SJCRH30 (cell line): ENCODE results near the gene TMEM260. TPM values are rescaled to one million over a fixed set of nuclear protein-coding genes. Genes with fewer than 3 reads are reported as not detected.

ENCODE experiments used
- DNase-seq, 2 experiments: peaks; one replicate each; pipeline ENCODE4 v3.0.0-alpha.2; 2015 to 2020
- H3K27ac ChIP-seq: fragments of 250-450 bp; sonication (Bioruptor Pico); 2 replicates; pipeline ENCODE4 v1.5.1; 2020; ENCODE audit warnings: mild to moderate bottlenecking, moderate library complexity
- H3K27me3 ChIP-seq: fragments of 250-450 bp; sonication (Bioruptor Pico); 2 replicates; pipeline ENCODE4 v1.5.1; 2020; ENCODE audit warnings: mild to moderate bottlenecking, moderate library complexity
- H3K36me3 ChIP-seq: fragments of 250-450 bp; sonication (Bioruptor Pico); 2 replicates; pipeline ENCODE4 v1.5.1; 2020; ENCODE audit warnings: mild to moderate bottlenecking, moderate library complexity
- H3K4me1 ChIP-seq: fragments of 250-450 bp; sonication (Bioruptor Pico); 2 replicates; pipeline ENCODE4 v1.5.1; 2020; ENCODE audit warnings: mild to moderate bottlenecking, moderate library complexity
- H3K4me3 ChIP-seq: fragments of 250-450 bp; sonication (Bioruptor Pico); 2 replicates; pipeline ENCODE4 v1.5.1; 2020; ENCODE audit warnings: mild to moderate bottlenecking, moderate library complexity
- H3K9me3 ChIP-seq: fragments of 250-450 bp; sonication (Bioruptor Pico); replicated peaks from 2 replicates; pipeline ENCODE4 v1.5.1; 2020; ENCODE audit warnings: mild to moderate bottlenecking, moderate library complexity
- total RNA-seq: library from RNA; depleted of rRNA; stranded (reverse); fragments of >200 nt; shearing (Covaris generic); gene quantifications from 2 replicates; pipeline ENCODE4 v1.2.3, GENCODE V29; 2014; rRNA removed

TMEM260 gene
- total RNA-seq, result 14.6 and 18.1 TPM in 2 replicates

DNA sequence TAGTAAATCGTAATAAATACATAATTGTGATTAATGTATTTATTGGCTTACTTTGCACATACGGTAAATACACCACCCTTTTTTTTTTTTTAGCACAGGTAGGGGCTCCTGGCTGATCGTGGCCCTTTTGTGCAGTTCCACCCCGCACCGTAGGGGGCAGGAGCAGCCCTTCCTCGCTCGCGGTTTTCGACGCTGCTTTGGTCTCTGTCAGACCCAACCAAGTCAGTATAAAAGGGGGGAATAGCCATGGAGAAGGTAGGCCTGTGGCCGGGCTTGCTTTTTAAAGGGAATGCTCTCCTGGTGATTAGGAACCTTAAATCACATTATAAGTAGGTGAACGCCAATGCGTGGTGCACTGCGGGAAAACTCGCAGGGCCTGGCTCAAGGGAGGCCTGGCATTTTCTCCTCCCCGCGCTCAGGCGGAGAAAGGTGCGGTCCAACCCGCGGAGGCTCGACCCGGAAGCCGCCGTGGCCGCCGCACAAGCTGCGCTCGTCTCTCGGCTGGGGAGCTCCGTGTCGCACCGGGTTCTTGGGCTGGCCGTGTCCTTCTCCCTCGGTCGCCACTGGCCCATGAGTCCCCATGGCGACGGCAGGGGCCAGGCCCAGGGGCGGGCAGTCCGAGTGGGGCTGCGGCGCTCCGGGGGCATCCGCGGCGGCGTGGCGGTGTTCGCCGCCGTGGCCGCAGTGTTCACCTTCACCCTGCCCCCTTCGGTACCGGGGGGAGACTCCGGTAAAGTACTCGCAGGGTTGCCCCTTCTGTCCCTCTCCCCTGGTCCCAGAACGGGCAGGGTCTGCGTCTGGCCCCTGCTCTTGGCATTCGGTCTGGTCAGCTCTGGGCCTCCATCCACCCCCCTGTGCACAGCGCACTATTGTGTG lies at the start of gene TMEM260:
Gene TMEM260, plus strand, starts transcription at position 454 of the 876 bp plus-strand sequence. Its CDS starts 117 bp downstream, at position 571.
- Histone ChIP-seq H3K36me3 (no peaks in the 10 kb centered on the region), H3K4me1 (peaks cover 9% of the 10 kb centered on the region), H3K4me3 (peak within 1 kb of the TSS; percentile 97), H3K27ac (peak within 1 kb of the TSS; percentile 99), H3K27me3 (no peaks in the 10 kb centered on the region), H3K9me3 (no peaks in the 10 kb centered on the region)
- DNase-seq, result peak; percentile 80 to 91

DNA sequence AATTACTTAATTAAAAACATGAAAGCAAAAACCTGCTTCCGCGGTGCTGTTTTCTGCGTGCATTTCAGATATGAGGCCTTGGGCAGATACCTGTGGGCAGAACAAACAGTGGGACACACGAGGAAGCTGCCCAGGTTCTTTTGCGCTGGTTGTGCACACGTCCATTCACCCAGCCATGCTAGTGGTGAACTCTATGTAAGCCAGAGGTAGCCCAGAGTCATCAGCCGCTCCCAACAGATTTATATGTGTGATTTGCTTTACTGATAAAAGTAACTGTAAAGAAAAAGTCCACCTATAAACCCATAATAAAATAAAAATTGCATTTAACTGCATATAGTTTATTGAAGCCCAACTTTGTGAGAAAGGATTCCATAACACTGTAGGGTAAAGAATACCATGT lies 47.1 kb upstream of the TMEM260 start:
- no peaks in the 10 kb centered on the region for H3K4me1 ChIP-seq
- H3K4me3 ChIP-seq, result no peak overlapping the region
- H3K9me3 ChIP-seq, result no peaks in the 10 kb centered on the region
- no peak for DNase-seq
- no peaks in the 10 kb centered on the region for H3K27me3 ChIP-seq
- H3K27ac ChIP-seq, result no peak overlapping the region
- H3K36me3 ChIP-seq, result no peaks in the 10 kb centered on the region

GRCh38 chr14:56534656-56535055 lies 44.9 kb upstream of the TMEM260 start:
- H3K4me3 ChIP-seq, result no peak overlapping the region
- no peaks in the 10 kb centered on the region for H3K4me1 ChIP-seq
- H3K9me3 ChIP-seq, result no peaks in the 10 kb centered on the region
- DNase-seq, result no peak
- no peaks in the 10 kb centered on the region for H3K36me3 ChIP-seq
- H3K27me3 ChIP-seq, result no peaks in the 10 kb centered on the region
- H3K27ac ChIP-seq, result no peak overlapping the region

GRCh38 chr14:56539862-56540261 lies 39.7 kb upstream of the TMEM260 start:
- DNase-seq, result no peak
- no peaks in the 10 kb centered on the region for H3K27me3 ChIP-seq
- no peaks in the 10 kb centered on the region for H3K9me3 ChIP-seq
- H3K4me1 ChIP-seq, result no peaks in the 10 kb centered on the region
- H3K27ac ChIP-seq, result no peak overlapping the region
- H3K4me3 ChIP-seq, result no peak overlapping the region
- H3K36me3 ChIP-seq, result no peaks in the 10 kb centered on the region

DNA sequence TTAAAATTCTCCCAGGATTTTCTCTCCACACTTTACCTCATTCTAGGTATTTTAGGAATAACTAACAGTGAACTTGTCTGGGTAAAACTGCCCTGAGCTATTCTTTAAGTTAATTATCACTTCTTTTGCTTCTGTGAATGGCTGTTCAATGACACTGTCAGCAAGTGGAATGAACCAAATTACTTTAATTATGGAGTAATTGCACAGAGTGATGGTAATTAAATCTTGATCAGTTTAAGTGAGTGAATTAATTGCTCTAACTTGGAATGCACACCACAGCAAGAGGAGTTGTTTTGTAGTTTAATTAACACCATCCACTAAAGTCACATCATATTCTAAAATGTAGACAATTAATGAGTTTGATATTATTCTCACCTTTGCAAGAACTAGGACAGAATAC lies 36.2 kb upstream of the TMEM260 start:
- Histone ChIP-seq H3K4me1 (no peaks in the 10 kb centered on the region), H3K27me3 (no peaks in the 10 kb centered on the region), H3K27ac (no peak overlapping the region), H3K36me3 (no peaks in the 10 kb centered on the region), H3K9me3 (no peaks in the 10 kb centered on the region), H3K4me3 (no peak overlapping the region)
- no peak for DNase-seq

GRCh38 chr14:56549721-56550120 lies 29.9 kb upstream of the TMEM260 start:
- H3K9me3 ChIP-seq, result no peaks in the 10 kb centered on the region
- peaks cover 10% of the 10 kb centered on the region for H3K4me1 ChIP-seq
- no peak overlapping the region for H3K4me3 ChIP-seq
- no peak for DNase-seq
- no peaks in the 10 kb centered on the region for H3K27me3 ChIP-seq
- H3K36me3 ChIP-seq, result no peaks in the 10 kb centered on the region
- no peak overlapping the region for H3K27ac ChIP-seq

- Histone ChIP-seq H3K4me3 (no peak overlapping the region), H3K4me1 (peaks cover 14% of the 10 kb centered on the region), H3K27me3 (no peaks in the 10 kb centered on the region), H3K36me3 (no peaks in the 10 kb centered on the region), H3K9me3 (no peaks in the 10 kb centered on the region), H3K27ac (no peak overlapping the region)
- peak in 1 of 2 experiments; percentile 20 for DNase-seq
Measured at GRCh38 chr14:56552615-56553014, 27.0 kb upstream of the TMEM260 start.

DNA sequence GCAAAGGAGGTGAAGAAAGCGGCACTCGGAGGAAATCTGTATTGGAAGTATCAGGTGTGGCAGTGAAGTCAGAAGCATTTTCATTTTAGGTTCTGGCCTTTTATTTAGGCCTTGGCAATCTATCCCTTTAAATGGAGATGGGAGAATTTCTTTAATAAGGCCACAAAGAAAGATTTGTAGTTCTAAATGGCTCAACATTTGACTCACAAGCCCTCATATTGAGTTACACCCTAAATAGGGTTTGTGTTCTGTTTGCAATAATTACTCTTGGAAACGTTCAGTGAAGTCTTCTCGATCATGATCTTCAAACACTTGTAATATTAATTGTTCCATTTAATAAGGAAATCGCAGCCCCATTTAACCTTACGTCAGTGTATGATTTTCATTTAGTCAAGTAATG lies 25.3 kb upstream of the TMEM260 start:
- Histone ChIP-seq H3K4me3 (no peak overlapping the region), H3K27me3 (no peaks in the 10 kb centered on the region), H3K9me3 (no peaks in the 10 kb centered on the region), H3K4me1 (peaks cover 14% of the 10 kb centered on the region), H3K36me3 (no peaks in the 10 kb centered on the region), H3K27ac (no peak overlapping the region)
- DNase-seq, result no peak

- Histone ChIP-seq H3K36me3 (no peaks in the 10 kb centered on the region), H3K27ac (no peak overlapping the region), H3K4me3 (no peak overlapping the region), H3K27me3 (no peaks in the 10 kb centered on the region), H3K4me1 (peaks cover 14% of the 10 kb centered on the region), H3K9me3 (no peaks in the 10 kb centered on the region)
- DNase-seq, result peak in 1 of 2 experiments; percentile 48
Measured at GRCh38 chr14:56555921-56556570, 23.6 kb upstream of the TMEM260 start.

GRCh38 chr14:56559182-56559581 lies 20.4 kb upstream of the TMEM260 start:
- DNase-seq, result no peak
- Histone ChIP-seq H3K9me3 (no peaks in the 10 kb centered on the region), H3K36me3 (no peaks in the 10 kb centered on the region), H3K27me3 (no peaks in the 10 kb centered on the region), H3K4me3 (no peak overlapping the region), H3K27ac (no peak overlapping the region), H3K4me1 (peaks cover 7% of the 10 kb centered on the region)

DNA sequence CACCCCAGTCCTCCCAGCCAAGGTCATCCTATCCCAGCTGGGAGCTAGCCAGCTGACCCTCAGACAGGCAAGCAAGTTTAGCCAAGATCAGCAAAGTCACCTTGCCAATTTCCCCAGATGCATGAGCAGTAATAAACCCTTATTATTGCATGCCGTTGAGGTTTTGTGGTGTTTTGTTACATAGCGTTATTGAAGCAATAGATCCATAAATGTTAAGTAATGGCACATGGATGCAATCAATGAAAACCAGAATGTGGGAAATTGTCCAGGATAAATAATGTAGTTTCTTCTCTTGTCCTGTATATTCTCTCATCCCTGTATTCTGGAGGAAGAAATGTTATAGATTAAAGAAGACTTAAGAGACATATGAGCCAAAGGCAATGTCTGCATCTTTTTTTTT lies 18.0 kb upstream of the TMEM260 start:
- Histone ChIP-seq H3K4me3 (no peak overlapping the region), H3K9me3 (no peaks in the 10 kb centered on the region), H3K27me3 (no peaks in the 10 kb centered on the region)

DNA sequence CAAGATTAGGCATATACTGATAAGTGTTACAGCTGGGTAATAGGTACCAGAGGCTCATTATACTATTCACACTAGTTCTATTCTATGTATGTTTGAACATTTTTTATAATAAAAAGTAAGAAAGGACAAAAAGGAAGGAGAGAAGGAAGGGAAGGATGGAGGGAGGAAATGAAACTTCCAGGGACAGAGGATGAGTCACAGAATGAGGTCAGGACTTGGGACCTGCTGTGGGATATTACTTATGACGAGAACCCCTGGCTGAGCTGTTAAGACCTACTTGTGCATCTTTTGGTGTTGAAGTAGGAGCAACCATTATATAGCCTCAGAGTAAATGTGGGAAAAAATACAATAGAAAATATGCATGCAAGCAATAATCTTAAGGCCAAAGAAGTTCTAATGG lies 16.7 kb upstream of the TMEM260 start:
- no peak for DNase-seq
- no peaks in the 10 kb centered on the region for H3K27me3 ChIP-seq
- no peaks in the 10 kb centered on the region for H3K4me1 ChIP-seq
- H3K36me3 ChIP-seq, result no peaks in the 10 kb centered on the region
- no peak overlapping the region for H3K4me3 ChIP-seq
- H3K9me3 ChIP-seq, result no peaks in the 10 kb centered on the region
- H3K27ac ChIP-seq, result no peak overlapping the region

More for the DNA sequence above, 18.0 kb upstream of the TMEM260 start:
- Histone ChIP-seq H3K4me1 (no peaks in the 10 kb centered on the region), H3K36me3 (no peaks in the 10 kb centered on the region), H3K27ac (no peak overlapping the region)
- no peak for DNase-seq

GRCh38 chr14:56569174-56569573 lies 10.4 kb upstream of the TMEM260 start:
- H3K4me1 ChIP-seq, result no peaks in the 10 kb centered on the region
- H3K9me3 ChIP-seq, result no peaks in the 10 kb centered on the region
- H3K27me3 ChIP-seq, result no peaks in the 10 kb centered on the region
- H3K27ac ChIP-seq, result no peak overlapping the region
- no peaks in the 10 kb centered on the region for H3K36me3 ChIP-seq
- H3K4me3 ChIP-seq, result no peak overlapping the region
- DNase-seq, result no peak

GRCh38 chr14:56570295-56570694 lies 9.3 kb upstream of the TMEM260 start:
- Histone ChIP-seq H3K4me3 (no peak overlapping the region), H3K4me1 (no peaks in the 10 kb centered on the region), H3K9me3 (no peaks in the 10 kb centered on the region), H3K27ac (no peak overlapping the region), H3K36me3 (no peaks in the 10 kb centered on the region), H3K27me3 (no peaks in the 10 kb centered on the region)
- DNase-seq, result no peak

GRCh38 chr14:56580221-56580711 lies 668 bp downstream of the TMEM260 start:
- H3K9me3 ChIP-seq, result no peaks in the 10 kb centered on the region
- H3K27me3 ChIP-seq, result no peaks in the 10 kb centered on the region
- no peak for DNase-seq
- H3K4me3 ChIP-seq, result peak overlapping the region; percentile 97
- H3K36me3 ChIP-seq, result no peaks in the 10 kb centered on the region
- H3K4me1 ChIP-seq, result peaks cover 16% of the 10 kb centered on the region
- peak overlapping the region; percentile 99 for H3K27ac ChIP-seq
